HG03045 (cell line): ENCODE measurements around the gene MYL5.
"Not testable (repeated sequence)": the region's sequence is repeated elsewhere in the genome, so short reads cannot be mapped to it uniquely, and the experiment has no call there.

ENCODE experiments used
- ATAC-seq: cut with Tn5 transposase; IDR thresholded peaks from one replicate; pipeline ENCODE4 v1.9.1; 2021; ENCODE audit warnings: mild to moderate bottlenecking, moderate library complexity; ENCODE audit not compliant: unreplicated experiment

The MYL5 gene

GRCh38 chr4:722851-723360 is 48.6 kb downstream of the MYL5 start:
- no peak for ATAC-seq

- no peak for ATAC-seq
These were observed 49.6 kb downstream of the MYL5 start for GRCh38 chr4:723751-724530.

GRCh38 chr4:725391-726234 is 51.3 kb downstream of the MYL5 start:
- no peak for ATAC-seq

- no peak for ATAC-seq
These were observed 52.0 kb downstream of the MYL5 start for GRCh38 chr4:726235-726787.

- no peak for ATAC-seq
These were observed 52.5 kb downstream of the MYL5 start for GRCh38 chr4:726838-727237.

- ATAC-seq = no peak
These were observed 53.2 kb downstream of the MYL5 start for GRCh38 chr4:727576-727975.

GRCh38 chr4:729336-730315 is 55.3 kb downstream of the MYL5 start:
- ATAC-seq = no peak

GRCh38 chr4:730511-730910 is 56.2 kb downstream of the MYL5 start:
- no peak for ATAC-seq

- not testable (repeated sequence) for ATAC-seq
These were observed 56.9 kb downstream of the MYL5 start for GRCh38 chr4:730946-731904.
